GM19455 (cell line): ENCODE results near the gene GPATCH8.

Experiments used
- ATAC-seq: cut with Tn5 transposase; IDR thresholded peaks from one replicate; pipeline ENCODE4 v1.9.1; 2021; ENCODE audit not compliant: unreplicated experiment

The GPATCH8 gene

GRCh38 chr17:44464037-44464436, 39.2 kb downstream of the GPATCH8 start:
- ATAC-seq: no peak

- ATAC-seq: no peak
These were observed 51.4 kb downstream of the GPATCH8 start for GRCh38 chr17:44451832-44452231.

GRCh38 chr17:44451016-44451627, 52.1 kb downstream of the GPATCH8 start:
- no peak for ATAC-seq

- no peak for ATAC-seq
These were observed 54.8 kb downstream of the GPATCH8 start for GRCh38 chr17:44448412-44448811.

- ATAC-seq: no peak
These were observed 58.5 kb downstream of the GPATCH8 start for GRCh38 chr17:44444735-44445105.

GRCh38 chr17:44442806-44443205, 60.4 kb downstream of the GPATCH8 start:
- ATAC-seq: no peak

GRCh38 chr17:44439168-44439567, 64.0 kb downstream of the GPATCH8 start:
- no peak for ATAC-seq

GRCh38 chr17:44438636-44439035, 64.6 kb downstream of the GPATCH8 start:
- no peak for ATAC-seq

GRCh38 chr17:44436336-44436735, 66.9 kb downstream of the GPATCH8 start:
- ATAC-seq: no peak

GRCh38 chr17:44432254-44433157, 70.7 kb downstream of the GPATCH8 start:
- no peak for ATAC-seq

GRCh38 chr17:44424828-44425461, 78.3 kb downstream of the GPATCH8 start:
- ATAC-seq: no peak

- no peak for ATAC-seq
These were observed 85.7 kb downstream of the GPATCH8 start for GRCh38 chr17:44417553-44417952.

GRCh38 chr17:44416558-44417289, 86.5 kb downstream of the GPATCH8 start:
- no peak for ATAC-seq

- ATAC-seq: no peak
These were observed 88.6 kb downstream of the GPATCH8 start for GRCh38 chr17:44414394-44415155.

- ATAC-seq: no peak
These were observed 93.7 kb downstream of the GPATCH8 start for GRCh38 chr17:44409309-44410028.

- ATAC-seq: no peak
These were observed 94.4 kb downstream of the GPATCH8 start for GRCh38 chr17:44408786-44409185.

- ATAC-seq: no peak
These were observed 100.5 kb downstream of the GPATCH8 start for GRCh38 chr17:44402564-44403172.

GRCh38 chr17:44400226-44400847, 102.9 kb downstream of the GPATCH8 start:
- ATAC-seq: no peak
